ENCODE results near the gene UBE2Z.
"Not testable (repeated sequence)": the region's sequence is repeated elsewhere in the genome, so short reads cannot be mapped to it uniquely, and the experiment has no call there.

Gene UBE2Z

GRCh38 chr17:48925251-48925990 is 17.2 kb downstream of the UBE2Z start:
- Mint-ChIP-seq H3K4me1 (ENCODE audit: low read depth) (peaks cover 8% of the 10 kb centered on the region), H3K4me3 (no peak overlapping the region), H3K36me3 (ENCODE audit: low read depth) (peaks cover 74% of the 10 kb centered on the region), H3K27me3 (no peaks in the 10 kb centered on the region), H3K27ac (peak overlapping the region; percentile 57), H3K9me3 (no peaks in the 10 kb centered on the region)

GRCh38 chr17:48925991-48926342 is 17.8 kb downstream of the UBE2Z start:
- no peaks in the 10 kb centered on the region for H3K27me3 Mint-ChIP-seq
- H3K4me3 Mint-ChIP-seq = no peak overlapping the region
- no peak overlapping the region for H3K27ac Mint-ChIP-seq
- H3K4me1 Mint-ChIP-seq (ENCODE audit: low read depth) = peaks cover 8% of the 10 kb centered on the region
- no peaks in the 10 kb centered on the region for H3K9me3 Mint-ChIP-seq
- peaks cover 72% of the 10 kb centered on the region for H3K36me3 Mint-ChIP-seq (ENCODE audit: low read depth)

GRCh38 chr17:48927978-48928745 is 20.0 kb downstream of the UBE2Z start:
- Mint-ChIP-seq H3K27ac (peak overlapping the region; percentile 63), H3K27me3 (no peaks in the 10 kb centered on the region), H3K36me3 (ENCODE audit: low read depth) (peaks cover 73% of the 10 kb centered on the region), H3K4me3 (no peak overlapping the region), H3K9me3 (no peaks in the 10 kb centered on the region), H3K4me1 (ENCODE audit: low read depth) (peaks cover 8% of the 10 kb centered on the region)

GRCh38 chr17:48928876-48929811 is 20.9 kb downstream of the UBE2Z start:
- H3K4me3 Mint-ChIP-seq = no peak overlapping the region
- H3K27ac Mint-ChIP-seq = peak overlapping the region; percentile 61
- H3K36me3 Mint-ChIP-seq (ENCODE audit: low read depth) = peaks cover 80% of the 10 kb centered on the region
- H3K27me3 Mint-ChIP-seq = no peaks in the 10 kb centered on the region
- H3K9me3 Mint-ChIP-seq = no peaks in the 10 kb centered on the region
- peaks cover 8% of the 10 kb centered on the region for H3K4me1 Mint-ChIP-seq (ENCODE audit: low read depth)

GRCh38 chr17:48929812-48930165 is 21.6 kb downstream of the UBE2Z start:
- peaks cover 8% of the 10 kb centered on the region for H3K4me1 Mint-ChIP-seq (ENCODE audit: low read depth)
- H3K27me3 Mint-ChIP-seq = no peaks in the 10 kb centered on the region
- H3K4me3 Mint-ChIP-seq = no peak overlapping the region
- H3K36me3 Mint-ChIP-seq (ENCODE audit: low read depth) = peaks cover 79% of the 10 kb centered on the region
- no peak overlapping the region for H3K27ac Mint-ChIP-seq
- no peaks in the 10 kb centered on the region for H3K9me3 Mint-ChIP-seq

- Mint-ChIP-seq H3K4me1 (ENCODE audit: low read depth) (peaks cover 4% of the 10 kb centered on the region), H3K4me3 (no peak overlapping the region), H3K36me3 (ENCODE audit: low read depth) (peaks cover 74% of the 10 kb centered on the region), H3K27ac (no peak overlapping the region), H3K9me3 (no peaks in the 10 kb centered on the region), H3K27me3 (no peaks in the 10 kb centered on the region)
These were observed 22.2 kb downstream of the UBE2Z start for GRCh38 chr17:48930435-48930873.

GRCh38 chr17:48933035-48933434 is 24.8 kb downstream of the UBE2Z start:
- no peaks in the 10 kb centered on the region for H3K9me3 Mint-ChIP-seq
- H3K27me3 Mint-ChIP-seq = no peaks in the 10 kb centered on the region
- peaks cover 3% of the 10 kb centered on the region for H3K4me1 Mint-ChIP-seq (ENCODE audit: low read depth)
- no peak overlapping the region for H3K4me3 Mint-ChIP-seq
- no peak overlapping the region for H3K27ac Mint-ChIP-seq
- H3K36me3 Mint-ChIP-seq (ENCODE audit: low read depth) = peaks cover 69% of the 10 kb centered on the region

GRCh38 chr17:48944515-48945260 is 36.5 kb downstream of the UBE2Z start, which contains the start of gene SNF8:
Gene SNF8 (minus strand): TSS chr17:48944842. CDS start chr17:48944734, 108 bp downstream.
- peaks cover 3% of the 10 kb centered on the region for H3K27me3 Mint-ChIP-seq

GRCh38 chr17:48945261-48945651 is 37.0 kb downstream of the UBE2Z start:
- Mint-ChIP-seq H3K4me1 (ENCODE audit: low read depth) (peaks cover 15% of the 10 kb centered on the region), H3K4me3 (peak overlapping the region; percentile 99), H3K36me3 (ENCODE audit: low read depth) (peaks cover 14% of the 10 kb centered on the region), H3K27ac (peak overlapping the region; percentile 93)
- H3K9me3 Mint-ChIP-seq, H3K27me3 Mint-ChIP-seq: not testable (repeated sequence)

More at GRCh38 chr17:48944515-48945260, 36.5 kb downstream of the UBE2Z start, which contains the start of gene SNF8:
- H3K4me3 Mint-ChIP-seq = peak within 1 kb of the TSS; percentile 99
- no peaks in the 10 kb centered on the region for H3K9me3 Mint-ChIP-seq
- peak within 1 kb of the TSS; percentile 97 for H3K27ac Mint-ChIP-seq
- H3K4me1 Mint-ChIP-seq (ENCODE audit: low read depth) = peaks cover 15% of the 10 kb centered on the region
- H3K36me3 Mint-ChIP-seq (ENCODE audit: low read depth) = peaks cover 19% of the 10 kb centered on the region

- Mint-ChIP-seq H3K4me1 (ENCODE audit: low read depth) (peaks cover 4% of the 10 kb centered on the region), H3K4me3 (no peak overlapping the region), H3K27me3 (peaks cover 11% of the 10 kb centered on the region), H3K27ac (no peak overlapping the region), H3K36me3 (ENCODE audit: low read depth) (no peaks in the 10 kb centered on the region), H3K9me3 (no peaks in the 10 kb centered on the region)
These were observed 43.4 kb downstream of the UBE2Z start for GRCh38 chr17:48951572-48951971.

- Mint-ChIP-seq H3K9me3 (no peaks in the 10 kb centered on the region), H3K4me3 (no peak overlapping the region), H3K36me3 (ENCODE audit: low read depth) (no peaks in the 10 kb centered on the region)
These were observed 44.7 kb downstream of the UBE2Z start for GRCh38 chr17:48952904-48953303.

GRCh38 chr17:48954300-48954755 is 46.1 kb downstream of the UBE2Z start:
- H3K4me3 Mint-ChIP-seq = no peak overlapping the region
- H3K9me3 Mint-ChIP-seq = no peaks in the 10 kb centered on the region
- H3K27ac Mint-ChIP-seq = no peak overlapping the region
- peaks cover 4% of the 10 kb centered on the region for H3K4me1 Mint-ChIP-seq (ENCODE audit: low read depth)
- H3K36me3 Mint-ChIP-seq (ENCODE audit: low read depth) = no peaks in the 10 kb centered on the region
- H3K27me3 Mint-ChIP-seq = peaks cover 17% of the 10 kb centered on the region

More at GRCh38 chr17:48952904-48953303, 44.7 kb downstream of the UBE2Z start:
- peaks cover 10% of the 10 kb centered on the region for H3K27me3 Mint-ChIP-seq
- H3K4me1 Mint-ChIP-seq (ENCODE audit: low read depth) = peaks cover 4% of the 10 kb centered on the region
- H3K27ac Mint-ChIP-seq = no peak overlapping the region

- Mint-ChIP-seq H3K9me3 (no peaks in the 10 kb centered on the region), H3K4me3 (no peak overlapping the region), H3K36me3 (ENCODE audit: low read depth) (no peaks in the 10 kb centered on the region), H3K27me3 (peaks cover 34% of the 10 kb centered on the region), H3K4me1 (ENCODE audit: low read depth) (no peaks in the 10 kb centered on the region), H3K27ac (no peak overlapping the region)
These were observed 52.8 kb downstream of the UBE2Z start for GRCh38 chr17:48960834-48961515.

Measured in stimulated activated naive CD8-positive, alpha-beta T cell treated with anti-CD3 and anti-CD28 coated beads, Interleukin-15, Interleukin-2, amounts not matched to agents 100 ng/mL and 50 ng/mL, for 24 hours (primary cell).